ENCODE measurements around the gene GYPE.
"Not testable (repeated sequence)": the region's sequence is repeated elsewhere in the genome, so short reads cannot be mapped to it uniquely, and the experiment has no call there.

Gene GYPE

DNA sequence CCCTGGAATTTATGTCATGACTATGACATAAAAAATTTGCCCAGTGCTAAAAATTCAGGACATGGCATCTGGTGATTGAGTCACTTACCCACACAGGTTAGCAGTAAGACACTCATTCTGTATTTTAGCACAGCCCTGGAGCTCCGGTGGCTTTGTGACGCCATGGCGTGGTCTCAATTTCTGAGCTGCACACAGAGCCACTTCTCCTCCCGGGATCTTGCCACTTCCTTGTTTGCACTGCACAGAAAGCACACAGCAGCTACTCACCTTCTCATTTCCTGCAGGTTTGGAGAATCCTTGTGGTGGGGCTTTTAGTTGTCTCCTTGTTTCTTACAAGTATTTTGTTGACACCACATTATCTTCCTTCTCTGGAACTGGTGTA, 76.1 kb downstream of the GYPE start:
- H3K27ac ChIP-seq (ENCODE audit: insufficient read depth in 1 of 2, low read depth in 1 of 2, low read length in 2 of 2, poor library complexity in 1 of 2, severe bottlenecking in 2 of 2); CTCF ChIA-PET; POLR2A ChIA-PET; H3K27me3 ChIP-seq (replicated peaks in 2 of 5; ENCODE audit: control insufficient read depth in 4 of 5, insufficient read depth in 5 of 5, low read length in 4 of 5); H3K4me1 ChIP-seq (ENCODE audit: control extremely low read depth in 1 of 4, control insufficient read depth in 4 of 4, insufficient read depth in 4 of 4, low read length in 3 of 4); H3K36me3 ChIP-seq (ENCODE audit: control insufficient read depth in 4 of 4, insufficient read depth in 4 of 4, low read length in 3 of 4): not testable (repeated sequence)
- Histone ChIP-seq H3K4me3 (ENCODE audit: control insufficient read depth in 1 of 7, extremely low read depth in 1 of 7, insufficient read depth in 4 of 7, low read depth in 2 of 7, low read length in 6 of 7) (peak overlapping the region in 2 of 7 experiments; percentile 4 to 28), H3K9me3 (ENCODE audit: control extremely low read depth in 1 of 5, control insufficient read depth in 4 of 5, insufficient read depth in 2 of 5, low read depth in 1 of 5, low read length in 4 of 5) (peaks cover 0 to 10% (median 5%) of the 10 kb centered on the region in 5 experiments)
- WGBS (ENCODE audit: insufficient coverage): 0% methylated on average over 2 of the region's 4 CpGs
- peak; percentile 28 to 83 (median 75) for DNase-seq

All from common myeloid progenitor, CD34-positive (primary cell).